Measurements from ENCODE around the gene MICU1.

MICU1 gene

DNA sequence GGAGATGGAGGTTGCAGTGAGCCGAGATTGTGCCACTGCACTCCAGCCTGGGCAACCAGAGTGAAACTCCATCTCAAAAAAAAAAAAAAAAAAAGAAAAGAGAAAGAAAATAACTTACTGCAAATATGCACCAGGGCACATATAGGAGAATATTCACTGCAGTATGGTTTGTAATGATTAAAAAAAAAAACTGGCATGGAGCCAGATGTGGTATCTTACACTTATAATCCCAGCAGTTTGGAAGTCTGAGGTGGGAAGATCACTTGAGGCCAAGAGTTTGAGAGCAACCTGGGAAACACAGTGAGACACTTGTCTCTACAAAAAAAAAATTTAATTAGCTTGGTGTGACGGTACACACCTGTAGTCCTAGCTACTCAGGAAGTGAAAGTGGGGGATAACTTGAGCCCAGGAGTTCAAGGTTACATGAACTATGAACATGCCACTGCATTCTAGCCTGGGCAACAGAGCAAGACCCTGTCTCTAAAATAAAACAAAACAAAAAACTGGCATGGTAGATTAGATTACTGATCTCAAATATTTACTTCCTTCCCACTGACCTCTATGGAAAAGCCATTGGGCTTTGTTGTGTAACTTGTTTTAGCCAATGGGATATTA, 85.6 kb downstream of the MICU1 start:
- no peaks in the 10 kb centered on the region for H3K27me3 ChIP-seq
- no peak overlapping the region for H3K27ac ChIP-seq
- H3K4me3 ChIP-seq = no peak overlapping the region
- no peak overlapping the region for H3K4me2 ChIP-seq
- TF ChIP-seq Cebpa-rat (IDR thresholded peaks at IDR 0.05) = no peak
- peaks cover 46% of the 10 kb centered on the region for H3K36me3 ChIP-seq
- peaks cover 12% of the 10 kb centered on the region for H3K4me1 ChIP-seq
- H4K20me1 ChIP-seq = no peaks in the 10 kb centered on the region
- H3K9me3 ChIP-seq = peaks cover 42% of the 10 kb centered on the region
- H3K9ac ChIP-seq = no peak overlapping the region

DNA sequence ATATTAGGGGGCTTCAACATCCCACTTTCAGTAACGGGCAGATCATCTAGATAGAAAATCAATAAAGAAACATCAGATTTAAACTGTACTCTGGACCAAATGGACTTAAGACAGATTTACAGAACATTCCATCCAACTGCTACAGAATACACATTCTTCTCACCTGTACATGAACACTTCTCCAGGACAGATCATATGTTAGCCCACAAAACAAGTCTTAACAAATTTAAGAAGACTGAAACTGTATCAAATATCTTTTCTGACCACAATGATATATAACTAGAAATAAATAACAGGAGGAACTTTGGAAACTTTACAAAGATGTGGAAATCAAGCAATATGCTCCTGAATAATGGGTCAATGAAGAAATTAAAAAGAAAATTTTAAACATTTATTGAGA, 86.7 kb downstream of the MICU1 start:
- peaks cover 12% of the 10 kb centered on the region for H3K4me1 ChIP-seq
- no peaks in the 10 kb centered on the region for H3K27me3 ChIP-seq
- no peak overlapping the region for H3K9ac ChIP-seq
- H3K9me3 ChIP-seq = peaks cover 42% of the 10 kb centered on the region
- peaks cover 42% of the 10 kb centered on the region for H3K36me3 ChIP-seq
- H3K4me2 ChIP-seq = no peak overlapping the region
- TF ChIP-seq Cebpa-rat (IDR thresholded peaks at IDR 0.05) = no peak
- H4K20me1 ChIP-seq = no peaks in the 10 kb centered on the region
- H3K4me3 ChIP-seq = no peak overlapping the region
- no peak overlapping the region for H3K27ac ChIP-seq

DNA sequence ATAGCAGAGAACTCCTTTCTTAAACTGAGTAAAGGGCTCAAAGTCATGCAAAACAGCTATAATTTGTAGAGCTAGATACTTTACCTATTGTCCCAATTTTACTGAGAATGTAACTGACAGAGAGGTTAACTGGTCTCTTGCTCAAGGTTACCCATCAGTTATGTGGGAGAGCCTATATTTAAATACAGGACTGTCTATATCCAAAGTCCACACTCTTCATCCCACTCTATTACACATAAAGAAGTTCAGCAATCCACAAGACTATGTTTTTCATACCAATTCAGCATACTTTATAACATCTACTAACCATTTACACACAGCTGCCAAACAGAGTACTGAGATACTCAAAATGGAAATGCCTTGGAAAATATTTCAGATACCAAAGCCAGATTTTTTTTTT, 100.2 kb downstream of the MICU1 start:
- H3K4me3 ChIP-seq = no peak overlapping the region
- no peaks in the 10 kb centered on the region for H4K20me1 ChIP-seq
- H3K27ac ChIP-seq = no peak overlapping the region
- TF ChIP-seq Cebpa-rat (IDR thresholded peaks at IDR 0.05) = no peak
- H3K9me3 ChIP-seq = no peaks in the 10 kb centered on the region
- H3K4me1 ChIP-seq = no peaks in the 10 kb centered on the region
- no peak overlapping the region for H3K4me2 ChIP-seq
- no peaks in the 10 kb centered on the region for H3K36me3 ChIP-seq
- H3K9ac ChIP-seq = no peak overlapping the region
- no peaks in the 10 kb centered on the region for H3K27me3 ChIP-seq

DNA sequence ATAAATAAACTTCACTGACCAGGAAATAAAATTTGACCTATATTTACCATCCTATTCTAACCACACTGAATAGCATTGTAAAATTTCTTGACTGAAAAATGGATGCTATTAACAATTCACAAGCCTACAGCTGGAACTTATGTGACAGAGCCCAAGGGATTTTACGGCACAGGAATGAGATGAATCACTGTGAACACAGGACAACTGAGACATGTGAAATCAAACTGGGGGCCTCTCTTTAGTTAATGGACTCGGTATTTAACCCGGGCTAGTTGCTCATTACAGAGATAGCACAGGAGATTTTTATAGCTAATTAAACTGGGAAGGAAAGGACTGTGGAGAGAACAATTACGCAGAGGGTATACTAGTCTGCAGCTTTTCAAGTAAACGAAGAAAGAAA, 100.6 kb downstream of the MICU1 start:
- H3K36me3 ChIP-seq = no peaks in the 10 kb centered on the region
- no peak for TF ChIP-seq Cebpa-rat (IDR thresholded peaks at IDR 0.05)
- H4K20me1 ChIP-seq = no peaks in the 10 kb centered on the region
- H3K4me3 ChIP-seq = no peak overlapping the region
- H3K27me3 ChIP-seq = no peaks in the 10 kb centered on the region
- no peak overlapping the region for H3K27ac ChIP-seq
- H3K4me1 ChIP-seq = no peaks in the 10 kb centered on the region
- no peak overlapping the region for H3K9ac ChIP-seq
- H3K9me3 ChIP-seq = no peaks in the 10 kb centered on the region
- H3K4me2 ChIP-seq = no peak overlapping the region

- no peaks in the 10 kb centered on the region for H3K4me1 ChIP-seq
Observed at GRCh38 chr10:72524489-72524888, 101.4 kb downstream of the MICU1 start.

DNA sequence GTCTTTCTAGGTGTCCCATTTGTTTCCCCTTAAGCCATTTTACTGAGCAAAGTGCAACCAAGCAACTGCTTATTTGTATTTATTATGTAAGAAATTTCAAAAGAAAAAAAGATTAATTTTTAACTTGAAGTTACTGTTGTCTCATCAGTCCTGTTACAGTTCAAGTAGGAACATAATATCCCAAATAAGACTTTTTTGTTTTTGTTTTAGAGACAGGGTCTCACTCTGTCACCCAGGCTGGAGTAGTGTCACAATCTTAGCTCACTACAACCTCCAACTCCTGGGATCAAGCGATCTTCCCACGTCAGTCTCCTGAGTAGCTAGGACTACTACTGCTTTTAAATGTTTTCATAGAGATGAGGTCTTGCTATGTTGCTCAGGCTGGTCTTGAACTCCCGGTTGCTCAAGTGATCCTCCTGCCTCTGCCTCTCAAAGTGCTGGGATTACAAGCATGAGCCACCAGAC, 101.9 kb downstream of the MICU1 start:
- no peak overlapping the region for H3K27ac ChIP-seq

More at GRCh38 chr10:72524489-72524888, 101.4 kb downstream of the MICU1 start:
- Histone ChIP-seq H3K27ac (no peak overlapping the region), H3K4me2 (no peak overlapping the region), H3K9me3 (no peaks in the 10 kb centered on the region), H3K9ac (no peak overlapping the region), H3K27me3 (no peaks in the 10 kb centered on the region), H4K20me1 (no peaks in the 10 kb centered on the region), H3K36me3 (no peaks in the 10 kb centered on the region), H3K4me3 (no peak overlapping the region)
- no peak for TF ChIP-seq Cebpa-rat (IDR thresholded peaks at IDR 0.05)

DNA sequence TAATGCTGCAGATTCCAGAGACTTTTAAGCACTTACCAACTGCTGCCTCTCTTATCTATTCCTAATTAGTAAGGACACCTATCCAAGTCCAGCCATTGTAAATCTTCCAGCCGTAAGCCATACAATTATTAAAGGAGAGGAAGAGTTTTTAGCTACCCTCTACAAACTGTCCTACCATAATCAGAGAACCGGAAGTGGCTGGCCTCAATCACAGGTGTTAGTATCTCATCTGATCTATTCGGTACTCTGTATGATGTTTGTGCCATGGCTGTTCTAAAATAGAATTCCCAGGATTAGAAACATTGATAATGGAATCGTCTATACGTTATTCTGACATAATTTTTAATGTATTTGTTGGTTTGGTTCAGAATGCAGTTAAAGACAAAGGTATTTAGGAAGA, 102.8 kb downstream of the MICU1 start:
- Histone ChIP-seq H3K4me1 (no peaks in the 10 kb centered on the region), H3K27ac (no peak overlapping the region), H3K4me2 (no peak overlapping the region), H3K9me3 (no peaks in the 10 kb centered on the region), H3K4me3 (no peak overlapping the region), H3K27me3 (no peaks in the 10 kb centered on the region), H3K9ac (no peak overlapping the region), H4K20me1 (no peaks in the 10 kb centered on the region), H3K36me3 (no peaks in the 10 kb centered on the region)
- TF ChIP-seq Cebpa-rat (IDR thresholded peaks at IDR 0.05) = no peak

More for the DNA sequence above, 101.9 kb downstream of the MICU1 start:
- no peaks in the 10 kb centered on the region for H3K9me3 ChIP-seq
- no peak for TF ChIP-seq Cebpa-rat (IDR thresholded peaks at IDR 0.05)
- no peak overlapping the region for H3K4me3 ChIP-seq
- H3K36me3 ChIP-seq = no peaks in the 10 kb centered on the region
- no peaks in the 10 kb centered on the region for H3K27me3 ChIP-seq
- H4K20me1 ChIP-seq = no peaks in the 10 kb centered on the region
- H3K9ac ChIP-seq = no peak overlapping the region
- H3K4me2 ChIP-seq = no peak overlapping the region
- H3K4me1 ChIP-seq = no peaks in the 10 kb centered on the region

DNA sequence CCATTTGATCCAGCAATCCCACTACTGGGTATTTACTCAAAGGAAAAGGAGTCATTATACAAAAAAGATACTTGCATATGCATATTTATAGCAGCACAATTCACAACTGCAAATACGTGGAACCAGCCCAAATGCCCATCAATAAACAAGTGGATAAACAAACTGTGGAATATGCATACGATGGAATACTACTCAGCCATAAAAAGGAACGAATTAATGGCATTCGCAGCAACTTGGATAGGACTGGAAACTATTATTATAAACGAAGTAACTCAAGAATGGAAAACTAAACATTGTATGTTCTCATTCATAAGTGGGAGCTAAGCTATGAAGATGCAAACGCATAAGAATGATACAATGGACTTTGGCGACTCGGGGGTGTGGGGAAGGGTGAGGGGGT, 108.6 kb downstream of the MICU1 start:
- Histone ChIP-seq H4K20me1 (no peaks in the 10 kb centered on the region), H3K27me3 (no peaks in the 10 kb centered on the region), H3K27ac (no peak overlapping the region), H3K4me3 (no peak overlapping the region), H3K36me3 (0 out of 2 replicates have a peak, but pooled peaks cover 7% of the 10 kb centered on the region), H3K4me2 (no peak overlapping the region), H3K9me3 (peaks cover 15% of the 10 kb centered on the region), H3K9ac (no peak overlapping the region), H3K4me1 (no peaks in the 10 kb centered on the region)
- no peak for TF ChIP-seq Cebpa-rat (IDR thresholded peaks at IDR 0.05)

- Histone ChIP-seq H3K27ac (no peak overlapping the region), H3K4me2 (no peak overlapping the region), H3K9ac (no peak overlapping the region), H3K4me1 (no peaks in the 10 kb centered on the region), H3K36me3 (0 out of 2 replicates have a peak, but pooled peaks cover 7% of the 10 kb centered on the region), H3K27me3 (no peaks in the 10 kb centered on the region), H4K20me1 (no peaks in the 10 kb centered on the region), H3K4me3 (no peak overlapping the region), H3K9me3 (peaks cover 15% of the 10 kb centered on the region)
- TF ChIP-seq Cebpa-rat (IDR thresholded peaks at IDR 0.05) = no peak
Observed at GRCh38 chr10:72515455-72515854, 110.4 kb downstream of the MICU1 start.

GRCh38 chr10:72513910-72514309, 112.0 kb downstream of the MICU1 start:
- Histone ChIP-seq H3K36me3 (0 out of 2 replicates have a peak, but pooled peaks cover 7% of the 10 kb centered on the region), H3K4me3 (no peak overlapping the region), H3K27me3 (no peaks in the 10 kb centered on the region), H3K4me1 (no peaks in the 10 kb centered on the region), H3K9me3 (peaks cover 15% of the 10 kb centered on the region), H3K4me2 (no peak overlapping the region), H3K27ac (no peak overlapping the region), H4K20me1 (no peaks in the 10 kb centered on the region), H3K9ac (no peak overlapping the region)
- no peak for TF ChIP-seq Cebpa-rat (IDR thresholded peaks at IDR 0.05)

DNA sequence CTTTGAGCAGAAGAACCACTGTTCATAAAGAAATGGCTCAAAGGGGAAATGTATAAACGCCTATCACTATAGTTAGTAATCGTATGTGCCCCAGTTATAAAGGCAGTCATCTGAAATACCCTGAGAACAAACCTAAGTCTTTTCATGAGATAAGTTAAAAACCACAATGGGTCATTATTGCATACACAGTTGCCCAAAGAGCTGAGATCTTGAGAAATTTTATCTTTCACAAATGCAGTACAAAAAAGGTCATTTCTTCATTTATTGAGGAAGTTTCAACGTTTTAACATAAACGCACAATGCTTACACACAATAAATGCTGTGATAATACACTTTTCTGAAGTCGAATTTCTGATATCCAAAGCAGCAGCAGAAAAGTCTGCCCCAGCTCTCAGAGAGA, 114.4 kb downstream of the MICU1 start:
- no peak for TF ChIP-seq Cebpa-rat (IDR thresholded peaks at IDR 0.05)
- H3K9ac ChIP-seq = no peak overlapping the region
- no peak overlapping the region for H3K27ac ChIP-seq
- H3K4me3 ChIP-seq = no peak overlapping the region
- H3K27me3 ChIP-seq = no peaks in the 10 kb centered on the region
- no peak overlapping the region for H3K4me2 ChIP-seq
- peaks cover 15% of the 10 kb centered on the region for H3K9me3 ChIP-seq
- H3K4me1 ChIP-seq = no peaks in the 10 kb centered on the region
- H3K36me3 ChIP-seq = 0 out of 2 replicates have a peak, but pooled peaks cover 10% of the 10 kb centered on the region
- H4K20me1 ChIP-seq = no peaks in the 10 kb centered on the region

Measured in BLaER1 (cell line).